GM23338 (cell line): ENCODE measurements around the gene MAGI1.

Experiments used
- CREB1 ChIP-seq: fragments of 250-450 bp; sonication (Bioruptor Pico); IDR thresholded peaks from 2 replicates; pipeline ENCODE4 v1.5.0; 2020; ENCODE audit warnings: low read depth, mild to moderate bottlenecking, moderate library complexity
- CTCF ChIP-seq, 2 experiments: fragments of 200-600 bp in 1 of 2; sonication (generic) in 1 of 2; conservative IDR thresholded peaks; 2 replicates each; pipeline versions ENCODE4 v1.5.1 to v1.6.1; 2016 to 2017; ENCODE audit warnings: antibody characterized with exemption in 2 of 2, low read depth in 2 of 2, mild to moderate bottlenecking in 2 of 2, moderate library complexity in 1 of 2
- ETS1 ChIP-seq: IDR thresholded peaks from 2 replicates; pipeline ENCODE4 v1.6.1; 2016; ENCODE audit warnings: antibody characterized with exemption
- EZH2 ChIP-seq: fragments of 200-600 bp; sonication (generic); IDR thresholded peaks from one replicate; pipeline ENCODE4 v1.8.0; 2017; ENCODE audit warnings: antibody characterized with exemption, mild to moderate bottlenecking, low read depth; ENCODE audit not compliant: unreplicated experiment
- EZH2phosphoT487 ChIP-seq: fragments of 200-600 bp; sonication (generic); IDR thresholded peaks from one replicate; pipeline ENCODE4 v1.8.1; 2018; ENCODE audit warnings: antibody characterized with exemption; ENCODE audit not compliant: unreplicated experiment
- JUNB ChIP-seq: IDR thresholded peaks from one replicate; pipeline ENCODE4 v1.6.1; 2016; ENCODE audit warnings: antibody characterized with exemption; ENCODE audit not compliant: unreplicated experiment
- NANOG ChIP-seq: IDR thresholded peaks from 2 replicates; pipeline ENCODE4 v1.6.1; 2016; ENCODE audit warnings: antibody characterized with exemption, borderline replicate concordance
- POLR2AphosphoS5 ChIP-seq: IDR thresholded peaks from 2 replicates; pipeline ENCODE4 v1.6.1; 2016; ENCODE audit warnings: antibody characterized with exemption, low read depth
- STAT1 ChIP-seq: IDR thresholded peaks from one replicate; pipeline ENCODE4 v1.6.1; 2016; ENCODE audit warnings: antibody characterized with exemption; ENCODE audit not compliant: unreplicated experiment
- ZNF114 ChIP-seq: fragments of 250-450 bp; sonication (Bioruptor Pico); IDR thresholded peaks from 2 replicates; pipeline ENCODE4 v1.5.0; 2020; ENCODE audit warnings: mild to moderate bottlenecking, moderate library complexity
- ZNF331 ChIP-seq: fragments of 250-450 bp; sonication (Bioruptor Pico); IDR thresholded peaks from 2 replicates; pipeline ENCODE4 v1.5.0; 2020; ENCODE audit warnings: low read depth, mild to moderate bottlenecking, moderate library complexity
- ZNF462 ChIP-seq: fragments of 250-450 bp; sonication (Bioruptor Pico); IDR thresholded peaks from 2 replicates; pipeline ENCODE4 v1.5.0; 2020; ENCODE audit warnings: mild to moderate bottlenecking, moderate library complexity
- TF ChIP-seq, protein P1 (sequence below): IDR thresholded peaks from one replicate; pipeline ENCODE4 v1.6.1; 2018; ENCODE audit warnings: antibody characterized with exemption; ENCODE audit not compliant: unreplicated experiment

DNA sequence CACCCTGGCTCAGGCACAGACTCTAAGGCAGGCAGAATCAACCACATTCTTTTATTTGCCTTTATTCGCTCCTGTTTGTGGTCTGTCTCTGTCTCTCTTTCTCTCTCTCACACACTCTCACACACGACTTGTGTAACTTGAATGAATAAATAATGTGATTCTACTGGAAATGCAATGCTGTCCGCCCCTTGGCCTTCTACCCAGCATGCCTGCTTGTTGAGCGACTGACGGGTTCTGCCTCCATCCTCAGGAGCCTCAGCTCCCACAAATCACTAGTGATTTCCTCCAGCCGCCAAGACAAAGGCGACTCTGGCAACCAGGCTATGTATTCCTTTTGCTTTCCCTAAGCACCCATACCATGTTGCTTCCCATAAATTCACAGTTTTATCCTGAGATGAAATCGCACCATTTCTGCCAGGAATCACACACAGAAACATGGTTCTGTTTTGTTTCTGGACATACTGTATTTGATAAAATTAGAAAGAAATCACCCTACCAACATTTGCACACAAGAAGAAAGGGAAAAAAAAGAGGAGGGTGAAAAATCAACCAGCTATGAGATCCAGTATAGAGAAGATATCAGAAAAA, 460.8 kb downstream of the MAGI1 start:
- TF ChIP-seq ETS1, result no peak
- TF ChIP-seq, protein P1, sequence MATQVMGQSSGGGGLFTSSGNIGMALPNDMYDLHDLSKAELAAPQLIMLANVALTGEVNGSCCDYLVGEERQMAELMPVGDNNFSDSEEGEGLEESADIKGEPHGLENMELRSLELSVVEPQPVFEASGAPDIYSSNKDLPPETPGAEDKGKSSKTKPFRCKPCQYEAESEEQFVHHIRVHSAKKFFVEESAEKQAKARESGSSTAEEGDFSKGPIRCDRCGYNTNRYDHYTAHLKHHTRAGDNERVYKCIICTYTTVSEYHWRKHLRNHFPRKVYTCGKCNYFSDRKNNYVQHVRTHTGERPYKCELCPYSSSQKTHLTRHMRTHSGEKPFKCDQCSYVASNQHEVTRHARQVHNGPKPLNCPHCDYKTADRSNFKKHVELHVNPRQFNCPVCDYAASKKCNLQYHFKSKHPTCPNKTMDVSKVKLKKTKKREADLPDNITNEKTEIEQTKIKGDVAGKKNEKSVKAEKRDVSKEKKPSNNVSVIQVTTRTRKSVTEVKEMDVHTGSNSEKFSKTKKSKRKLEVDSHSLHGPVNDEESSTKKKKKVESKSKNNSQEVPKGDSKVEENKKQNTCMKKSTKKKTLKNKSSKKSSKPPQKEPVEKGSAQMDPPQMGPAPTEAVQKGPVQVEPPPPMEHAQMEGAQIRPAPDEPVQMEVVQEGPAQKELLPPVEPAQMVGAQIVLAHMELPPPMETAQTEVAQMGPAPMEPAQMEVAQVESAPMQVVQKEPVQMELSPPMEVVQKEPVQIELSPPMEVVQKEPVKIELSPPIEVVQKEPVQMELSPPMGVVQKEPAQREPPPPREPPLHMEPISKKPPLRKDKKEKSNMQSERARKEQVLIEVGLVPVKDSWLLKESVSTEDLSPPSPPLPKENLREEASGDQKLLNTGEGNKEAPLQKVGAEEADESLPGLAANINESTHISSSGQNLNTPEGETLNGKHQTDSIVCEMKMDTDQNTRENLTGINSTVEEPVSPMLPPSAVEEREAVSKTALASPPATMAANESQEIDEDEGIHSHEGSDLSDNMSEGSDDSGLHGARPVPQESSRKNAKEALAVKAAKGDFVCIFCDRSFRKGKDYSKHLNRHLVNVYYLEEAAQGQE, result no peak
- TF ChIP-seq POLR2AphosphoS5, result no peak
- no peak for TF ChIP-seq CTCF (conservative IDR thresholded peaks at IDR 0.05; ENCODE audit: low read depth in 2 of 2)
- TF ChIP-seq STAT1, result no peak
- TF ChIP-seq EZH2, result no peak
- TF ChIP-seq EZH2phosphoT487, result no peak
- no peak for TF ChIP-seq JUNB
- TF ChIP-seq ZNF114, result no peak
- no peak for TF ChIP-seq CREB1 (CRISPR knock-in tag)
- no peak for TF ChIP-seq ZNF331 (CRISPR knock-in tag)
- TF ChIP-seq NANOG, result no peak
- no peak for TF ChIP-seq ZNF462
